HepG2 (cell line): Measurements from ENCODE around the gene LRRC45. TPM values are rescaled to one million over a fixed set of nuclear protein-coding genes. Genes with fewer than 3 reads are reported as not detected.

ENCODE experiments used
- CENPBD1 ChIP-seq: sonication (generic); formaldehyde crosslinking; IDR thresholded peaks from 2 replicates; pipeline ENCODE4 v1.8.0; 2022; ENCODE audit warnings: missing genetic modification reagents, low read depth, mild to moderate bottlenecking, borderline replicate concordance
- CHD2 ChIP-seq: IDR thresholded peaks from 2 replicates; pipeline ENCODE4 v1.6.1; 2011; ENCODE audit warnings: low read depth, low read length, improper control_type of control experiment
- JUNB ChIP-seq: sonication (generic); formaldehyde crosslinking; IDR thresholded peaks from 2 replicates; pipeline ENCODE4 v1.8.0; 2022; ENCODE audit warnings: missing genetic modification reagents, mild to moderate bottlenecking, borderline replicate concordance
- KDM1A ChIP-seq: IDR thresholded peaks from 2 replicates; pipeline ENCODE4 v1.6.1; 2016; ENCODE audit warnings: missing compliant biosample characterization
- MAF1 ChIP-seq: sonication (generic); formaldehyde crosslinking; IDR thresholded peaks from 2 replicates; pipeline ENCODE4 v1.5.0; 2020; ENCODE audit warnings: missing genetic modification reagents, borderline replicate concordance
- MIER3 ChIP-seq: IDR thresholded peaks from 2 replicates; pipeline ENCODE4 v1.6.1; 2016; ENCODE audit warnings: missing compliant biosample characterization, borderline replicate concordance
- PATZ1 ChIP-seq: sonication (generic); formaldehyde crosslinking; IDR thresholded peaks from 2 replicates; pipeline ENCODE4 v1.4.0; 2020; ENCODE audit warnings: missing genetic modification reagents
- PHF8 ChIP-seq: sonication (generic); formaldehyde crosslinking; IDR thresholded peaks from 2 replicates; pipeline ENCODE4 v1.5.0; 2020; ENCODE audit warnings: missing genetic modification reagents
- RBM22 ChIP-seq: fragments of 200-400 bp; formaldehyde crosslinking; optimal IDR thresholded peaks from 2 replicates; pipeline ENCODE3; 2017; ENCODE audit warnings: mild to moderate bottlenecking, low read length, moderate library complexity
- SOX13 ChIP-seq, 3 experiments: fragments of 450-650 bp in 1 of 3; sonication (generic) in 1 of 3; formaldehyde crosslinking in 1 of 3; IDR thresholded peaks in 2 of 3; conservative IDR thresholded peaks in 1 of 3; 2 replicates each; pipeline versions ENCODE4 v1.5.0 to v1.6.1; 2016 to 2020; ENCODE audit warnings: antibody characterized with exemption in 1 of 3, mild to moderate bottlenecking in 1 of 3, missing compliant biosample characterization in 1 of 3, missing genetic modification reagents in 1 of 3, moderate library complexity in 1 of 3
- SP140L ChIP-seq: sonication (generic); formaldehyde crosslinking; IDR thresholded peaks from 2 replicates; pipeline ENCODE4 v1.4.0; 2020; ENCODE audit warnings: missing genetic modification reagents, borderline replicate concordance
- STAT5B ChIP-seq: sonication (generic); formaldehyde crosslinking; IDR thresholded peaks from 2 replicates; pipeline ENCODE4 v1.4.0; 2020; ENCODE audit warnings: missing genetic modification reagents
- TEAD2 ChIP-seq: sonication (generic); formaldehyde crosslinking; IDR thresholded peaks from 2 replicates; pipeline ENCODE4 v1.9.0; 2021; ENCODE audit warnings: missing genetic modification reagents
- TRIM24 ChIP-seq: sonication (generic); formaldehyde crosslinking; IDR thresholded peaks from 2 replicates; pipeline ENCODE4 v1.8.0; 2022; ENCODE audit warnings: mild to moderate bottlenecking, missing genetic modification reagents
- YEATS4 ChIP-seq: sonication (generic); formaldehyde crosslinking; IDR thresholded peaks from 2 replicates; pipeline ENCODE4 v1.4.0; 2020; ENCODE audit warnings: missing genetic modification reagents, borderline replicate concordance
- ZBTB38 ChIP-seq: sonication (generic); formaldehyde crosslinking; IDR thresholded peaks from 2 replicates; pipeline ENCODE4 v1.5.1; 2020; ENCODE audit warnings: mild to moderate bottlenecking, missing genetic modification reagents
- ZNF276 ChIP-seq: sonication (generic); formaldehyde crosslinking; IDR thresholded peaks from 2 replicates; pipeline ENCODE4 v1.4.0; 2020; ENCODE audit warnings: mild to moderate bottlenecking, low read depth, missing genetic modification reagents
- ZNF546 ChIP-seq: sonication (generic); formaldehyde crosslinking; conservative IDR thresholded peaks from 2 replicates; pipeline ENCODE4 v1.8.1; 2023; ENCODE audit warnings: mild to moderate bottlenecking, missing genetic modification reagents
- ZNF549 ChIP-seq: sonication (generic); formaldehyde crosslinking; IDR thresholded peaks from 2 replicates; pipeline ENCODE4 v1.5.0; 2020; ENCODE audit warnings: missing genetic modification reagents
- ZNF629 ChIP-seq: sonication (generic); formaldehyde crosslinking; conservative IDR thresholded peaks from 2 replicates; pipeline ENCODE4 v1.5.0; 2020; ENCODE audit warnings: missing genetic modification reagents
- polyA plus RNA-seq, 8 experiments: library from polyadenylated mRNA; depleted of rRNA in 3 of 8; stranded (reverse) in 7 of 8; unstranded in 1 of 8; fragments of >200 nt; fragmentation: Illumina TruSeq in 4 of 8; extraction: Trizol in 4 of 8; gene quantifications; 2 replicates each; pipeline versions ENCODE4 v1.2.1 to v1.2.3, GENCODE V29; 2011 to 2016; ENCODE audit warnings: low read depth in 4 of 8, missing spikeins in 1 of 8, mixed read lengths in 1 of 8; ENCODE audit not compliant: insufficient read depth in 1 of 8
- total RNA-seq, 5 experiments: library from RNA; depleted of rRNA; stranded (reverse); fragments of >200 nt; fragmentation: Illumina TruSeq; extraction: Trizol; gene quantifications; 2 replicates each; pipeline ENCODE4 v1.2.3, GENCODE V29; 2016; ENCODE audit warnings: low read depth in 1 of 5
- TF ChIP-seq, protein P1 (sequence below): sonication (generic); formaldehyde crosslinking; conservative IDR thresholded peaks from 2 replicates; pipeline ENCODE4 v1.5.0; 2020; ENCODE audit warnings: missing genetic modification reagents
- TF ChIP-seq, protein P2 (sequence below): IDR thresholded peaks from 2 replicates; pipeline ENCODE4 v1.6.1; 2016; ENCODE audit warnings: missing genetic modification reagents, missing compliant biosample characterization

LRRC45 gene
- total and polyA plus RNA-seq, 2 of the 13 experiments (the other 11 are each of a cell fraction or from before 2014, with no cell fraction given): 11.6 to 48.1 TPM

- TF ChIP-seq ZNF276 (CRISPR knock-in tag): no peak; the same call in 1 of the 2 replicates
- peak; percentile 83; the same call in 1 of the 2 replicates for TF ChIP-seq ZNF546 (CRISPR knock-in tag)
- TF ChIP-seq YEATS4 (CRISPR knock-in tag): peak; percentile 69; the same call in 1 of the 2 replicates
- no peak for TF ChIP-seq ZNF549 (CRISPR knock-in tag)
- TF ChIP-seq KDM1A: no peak
- 0 out of 2 replicates have a peak, but pooled peaks have one; percentile 32 for TF ChIP-seq STAT5B (CRISPR knock-in tag)
- TF ChIP-seq ZNF629 (CRISPR knock-in tag): no peak
- no peak; the same call in 1 of the 2 replicates for TF ChIP-seq SOX13 (IDR thresholded peaks at IDR 0.05)
- peak in 1 of 2 experiments; percentile 27; a peak in 1 of 4 replicates for TF ChIP-seq SOX13 (CRISPR knock-in tag; conservative IDR thresholded peaks at IDR 0.05 in 1 of 2, IDR thresholded peaks at IDR 0.05 in 1 of 2)
- TF ChIP-seq PATZ1 (CRISPR knock-in tag): peak; percentile 81
- TF ChIP-seq PHF8: peak; percentile 85
- no peak for TF ChIP-seq TEAD2 (CRISPR knock-in tag)
- TF ChIP-seq JUNB (CRISPR knock-in tag): no peak
- no peak for TF ChIP-seq TRIM24 (CRISPR knock-in tag)
- no peak for TF ChIP-seq SP140L
- peak; percentile 95 for TF ChIP-seq ZBTB38 (CRISPR knock-in tag)
- TF ChIP-seq, protein P1, sequence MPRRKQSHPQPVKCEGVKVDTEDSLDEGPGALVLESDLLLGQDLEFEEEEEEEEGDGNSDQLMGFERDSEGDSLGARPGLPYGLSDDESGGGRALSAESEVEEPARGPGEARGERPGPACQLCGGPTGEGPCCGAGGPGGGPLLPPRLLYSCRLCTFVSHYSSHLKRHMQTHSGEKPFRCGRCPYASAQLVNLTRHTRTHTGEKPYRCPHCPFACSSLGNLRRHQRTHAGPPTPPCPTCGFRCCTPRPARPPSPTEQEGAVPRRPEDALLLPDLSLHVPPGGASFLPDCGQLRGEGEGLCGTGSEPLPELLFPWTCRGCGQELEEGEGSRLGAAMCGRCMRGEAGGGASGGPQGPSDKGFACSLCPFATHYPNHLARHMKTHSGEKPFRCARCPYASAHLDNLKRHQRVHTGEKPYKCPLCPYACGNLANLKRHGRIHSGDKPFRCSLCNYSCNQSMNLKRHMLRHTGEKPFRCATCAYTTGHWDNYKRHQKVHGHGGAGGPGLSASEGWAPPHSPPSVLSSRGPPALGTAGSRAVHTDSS (CRISPR knock-in tag): no peak
- TF ChIP-seq CHD2: no peak
- TF ChIP-seq MIER3 (CRISPR knock-in tag): no peak
- TF ChIP-seq MAF1 (CRISPR knock-in tag): no peak; the same call in 1 of the 2 replicates
- no peak; the same call in 1 of the 2 replicates for TF ChIP-seq CENPBD1 (CRISPR knock-in tag)
- TF ChIP-seq, protein P2, sequence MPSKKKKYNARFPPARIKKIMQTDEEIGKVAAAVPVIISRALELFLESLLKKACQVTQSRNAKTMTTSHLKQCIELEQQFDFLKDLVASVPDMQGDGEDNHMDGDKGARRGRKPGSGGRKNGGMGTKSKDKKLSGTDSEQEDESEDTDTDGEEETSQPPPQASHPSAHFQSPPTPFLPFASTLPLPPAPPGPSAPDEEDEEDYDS (CRISPR knock-in tag): peak; percentile 100
- TF ChIP-seq RBM22: no peak
These were observed 14.2 kb downstream of the LRRC45 start, which contains the start of gene DCXR (continued) for GRCh38 chr17:82037092-82037888.
